Measurements from ENCODE around the gene PCDHA9. TPM values are rescaled to one million over a fixed set of nuclear protein-coding genes. Genes with fewer than 3 reads are reported as not detected.
"Not testable (repeated sequence)": the region's sequence is repeated elsewhere in the genome, so short reads cannot be mapped to it uniquely, and the experiment has no call there.

Gene PCDHA9
- total RNA-seq, 1 donor from 2014 or later, result 1.7 TPM

GRCh38 chr5:140806834-140807775 lies 41.1 kb upstream of the PCDHA9 start, which contains the start of gene PCDHA4:
PCDHA4 (plus strand) TSS chr5:140807068.
- Mint-ChIP-seq H3K27ac (ENCODE audit: unreplicated experiment) (no peak within 1 kb of the TSS), H3K4me3 (ENCODE audit: unreplicated experiment) (peak within 1 kb of the TSS; percentile 87), H3K9me3 (ENCODE audit: unreplicated experiment) (no peaks in the 10 kb centered on the region), H3K36me3 (ENCODE audit: low read depth, unreplicated experiment) (peaks cover 14% of the 10 kb centered on the region), H3K4me1 (ENCODE audit: unreplicated experiment) (peaks cover 10% of the 10 kb centered on the region), H3K27me3 (ENCODE audit: unreplicated experiment) (peaks cover 4% of the 10 kb centered on the region)
- TF ChIP-seq, protein P1, sequence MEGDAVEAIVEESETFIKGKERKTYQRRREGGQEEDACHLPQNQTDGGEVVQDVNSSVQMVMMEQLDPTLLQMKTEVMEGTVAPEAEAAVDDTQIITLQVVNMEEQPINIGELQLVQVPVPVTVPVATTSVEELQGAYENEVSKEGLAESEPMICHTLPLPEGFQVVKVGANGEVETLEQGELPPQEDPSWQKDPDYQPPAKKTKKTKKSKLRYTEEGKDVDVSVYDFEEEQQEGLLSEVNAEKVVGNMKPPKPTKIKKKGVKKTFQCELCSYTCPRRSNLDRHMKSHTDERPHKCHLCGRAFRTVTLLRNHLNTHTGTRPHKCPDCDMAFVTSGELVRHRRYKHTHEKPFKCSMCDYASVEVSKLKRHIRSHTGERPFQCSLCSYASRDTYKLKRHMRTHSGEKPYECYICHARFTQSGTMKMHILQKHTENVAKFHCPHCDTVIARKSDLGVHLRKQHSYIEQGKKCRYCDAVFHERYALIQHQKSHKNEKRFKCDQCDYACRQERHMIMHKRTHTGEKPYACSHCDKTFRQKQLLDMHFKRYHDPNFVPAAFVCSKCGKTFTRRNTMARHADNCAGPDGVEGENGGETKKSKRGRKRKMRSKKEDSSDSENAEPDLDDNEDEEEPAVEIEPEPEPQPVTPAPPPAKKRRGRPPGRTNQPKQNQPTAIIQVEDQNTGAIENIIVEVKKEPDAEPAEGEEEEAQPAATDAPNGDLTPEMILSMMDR (IDR thresholded peaks at IDR 0.05; ENCODE audit: unreplicated experiment), result peak; percentile 83
- peak; percentile 88 for DNase-seq (ENCODE audit: low spot score)

DNA sequence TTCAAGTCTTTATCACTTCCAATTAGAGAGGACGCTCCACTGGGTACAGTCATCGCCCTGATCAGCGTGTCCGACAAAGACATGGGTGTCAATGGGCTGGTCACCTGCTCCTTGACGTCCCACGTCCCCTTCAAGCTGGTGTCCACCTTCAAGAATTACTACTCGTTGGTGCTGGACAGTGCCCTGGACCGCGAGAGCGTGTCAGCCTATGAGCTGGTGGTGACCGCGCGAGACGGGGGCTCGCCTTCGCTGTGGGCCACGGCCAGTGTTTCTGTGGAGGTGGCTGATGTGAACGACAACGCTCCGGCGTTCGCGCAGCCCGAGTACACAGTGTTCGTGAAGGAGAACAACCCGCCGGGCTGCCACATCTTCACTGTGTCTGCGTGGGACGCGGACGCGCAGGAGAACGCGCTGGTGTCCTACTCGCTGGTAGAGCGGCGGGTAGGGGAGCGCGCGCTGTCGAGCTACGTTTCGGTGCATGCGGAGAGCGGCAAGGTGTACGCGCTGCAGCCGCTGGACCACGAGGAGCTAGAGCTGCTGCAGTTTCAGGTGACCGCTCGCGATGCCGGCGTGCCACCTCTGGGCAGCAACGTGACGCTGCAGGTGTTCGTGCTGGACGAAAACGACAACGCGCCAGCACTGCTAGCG lies 39.8 kb upstream of the PCDHA9 start:
- H3K4me1 Mint-ChIP-seq (ENCODE audit: unreplicated experiment); H3K27ac Mint-ChIP-seq (ENCODE audit: unreplicated experiment); DNase-seq (ENCODE audit: low spot score); H3K27me3 Mint-ChIP-seq (ENCODE audit: unreplicated experiment); H3K9me3 Mint-ChIP-seq (ENCODE audit: unreplicated experiment): not testable (repeated sequence)
- H3K36me3 Mint-ChIP-seq (ENCODE audit: low read depth, unreplicated experiment), result peaks cover 12% of the 10 kb centered on the region
- peak overlapping the region; percentile 87 for H3K4me3 Mint-ChIP-seq (ENCODE audit: unreplicated experiment)

GRCh38 chr5:140808889-140809291 lies 39.3 kb upstream of the PCDHA9 start:
- Mint-ChIP-seq H3K4me3 (ENCODE audit: unreplicated experiment) (no peak overlapping the region), H3K9me3 (ENCODE audit: unreplicated experiment) (no peaks in the 10 kb centered on the region), H3K36me3 (ENCODE audit: low read depth, unreplicated experiment) (peaks cover 7% of the 10 kb centered on the region), H3K27ac (ENCODE audit: unreplicated experiment) (no peak overlapping the region), H3K4me1 (ENCODE audit: unreplicated experiment) (peaks cover 10% of the 10 kb centered on the region), H3K27me3 (ENCODE audit: unreplicated experiment) (peaks cover 2% of the 10 kb centered on the region)
- TF ChIP-seq, protein P1 (IDR thresholded peaks at IDR 0.05; ENCODE audit: unreplicated experiment), result no peak
- no peak for DNase-seq (ENCODE audit: low spot score)

DNA sequence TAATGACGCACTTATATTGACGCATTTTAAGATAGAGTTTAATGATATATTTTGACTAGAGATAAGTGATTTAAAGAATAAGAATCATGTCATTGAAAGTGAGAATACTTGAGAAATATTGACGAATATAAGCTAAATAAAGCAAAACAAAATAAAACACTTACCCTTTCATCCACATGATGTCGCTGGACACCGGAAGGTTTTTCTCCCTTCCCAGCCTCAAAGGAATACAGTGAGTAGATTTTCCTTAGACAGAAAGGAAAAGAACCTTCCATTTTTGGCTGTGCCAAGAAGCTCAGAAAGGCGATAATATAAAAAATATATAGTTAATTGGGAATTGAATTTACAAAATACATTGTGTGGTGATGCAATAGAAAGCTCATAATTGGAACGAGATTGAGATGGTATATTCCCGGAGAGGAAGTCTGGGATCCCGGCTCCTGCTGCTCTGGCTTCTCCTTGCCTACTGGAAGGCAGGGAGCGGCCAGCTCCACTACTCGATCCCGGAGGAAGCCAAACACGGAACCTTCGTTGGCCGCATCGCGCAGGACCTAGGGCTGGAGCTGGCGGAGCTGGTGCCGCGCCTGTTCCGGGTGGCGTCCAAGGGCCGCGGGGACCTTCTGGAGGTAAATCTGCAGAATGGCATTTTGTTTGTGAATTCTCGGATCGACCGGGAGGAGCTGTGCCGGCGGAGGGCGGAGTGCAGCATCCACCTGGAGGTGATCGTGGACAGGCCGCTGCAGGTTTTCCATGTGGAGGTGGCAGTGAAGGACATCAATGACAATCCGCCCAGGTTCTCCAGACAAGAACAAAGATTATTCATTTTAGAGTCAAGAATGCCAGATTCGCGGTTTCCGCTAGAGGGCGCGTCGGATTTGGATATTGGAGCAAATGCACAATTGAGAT lies 26.6 kb upstream of the PCDHA9 start, which contains the start of gene PCDHA5:
Gene PCDHA5, plus strand, starts transcription at position 239 of the 906 bp plus-strand sequence.
- TF ChIP-seq, protein P1 (IDR thresholded peaks at IDR 0.05; ENCODE audit: unreplicated experiment), result no peak
- Mint-ChIP-seq H3K4me3 (ENCODE audit: unreplicated experiment) (no peak within 1 kb of the TSS), H3K27ac (ENCODE audit: unreplicated experiment) (no peak within 1 kb of the TSS), H3K36me3 (ENCODE audit: low read depth, unreplicated experiment) (peaks cover 12% of the 10 kb centered on the region), H3K4me1 (ENCODE audit: unreplicated experiment) (no peaks in the 10 kb centered on the region), H3K27me3 (ENCODE audit: unreplicated experiment) (no peaks in the 10 kb centered on the region), H3K9me3 (ENCODE audit: unreplicated experiment) (no peaks in the 10 kb centered on the region)
- DNase-seq (ENCODE audit: low spot score), result no peak

DNA sequence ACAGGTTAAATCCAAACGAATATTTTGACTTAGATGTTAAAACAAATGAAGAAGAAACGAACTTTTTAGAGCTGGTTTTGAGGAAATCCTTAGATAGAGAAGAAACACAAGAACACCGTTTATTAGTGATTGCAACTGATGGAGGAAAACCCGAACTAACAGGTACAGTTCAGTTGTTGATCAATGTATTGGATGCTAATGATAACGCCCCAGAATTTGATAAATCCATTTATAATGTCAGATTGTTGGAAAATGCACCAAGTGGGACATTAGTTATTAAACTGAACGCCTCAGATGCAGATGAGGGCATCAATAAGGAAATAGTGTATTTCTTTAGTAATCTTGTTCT lies 25.9 kb upstream of the PCDHA9 start:
- Mint-ChIP-seq H3K27me3 (ENCODE audit: unreplicated experiment) (no peaks in the 10 kb centered on the region), H3K36me3 (ENCODE audit: low read depth, unreplicated experiment) (peaks cover 12% of the 10 kb centered on the region), H3K9me3 (ENCODE audit: unreplicated experiment) (no peaks in the 10 kb centered on the region), H3K4me3 (ENCODE audit: unreplicated experiment) (no peak overlapping the region), H3K27ac (ENCODE audit: unreplicated experiment) (no peak overlapping the region), H3K4me1 (ENCODE audit: unreplicated experiment) (peaks cover 3% of the 10 kb centered on the region)
- DNase-seq (ENCODE audit: low spot score), result no peak
- TF ChIP-seq, protein P1 (IDR thresholded peaks at IDR 0.05; ENCODE audit: unreplicated experiment), result no peak

- not testable (repeated sequence) for H3K4me3 Mint-ChIP-seq (ENCODE audit: unreplicated experiment); DNase-seq (ENCODE audit: low spot score); H3K27me3 Mint-ChIP-seq (ENCODE audit: unreplicated experiment); H3K4me1 Mint-ChIP-seq (ENCODE audit: unreplicated experiment); H3K27ac Mint-ChIP-seq (ENCODE audit: unreplicated experiment); H3K9me3 Mint-ChIP-seq (ENCODE audit: unreplicated experiment)
- peaks cover 12% of the 10 kb centered on the region for H3K36me3 Mint-ChIP-seq (ENCODE audit: low read depth, unreplicated experiment)
Observed at GRCh38 chr5:140822969-140823368, 25.2 kb upstream of the PCDHA9 start.

Data from endothelial cell (in vitro differentiated cells).